Endothelial cell of umbilical vein (primary cell): Measurements from ENCODE around the gene FREM3.

Experiments used
- CTCF ChIP-seq, 2 donors: IDR thresholded peaks; 1 replicate in 1 of 2; 2 replicates in 1 of 2; pipeline ENCODE4 v1.5.1; 2011; ENCODE audit warnings: low read length in 2 of 2, mild to moderate bottlenecking in 2 of 2, moderate library complexity in 2 of 2, control low read depth in 1 of 2, inconsistent platforms in 1 of 2, low read depth in 1 of 2; ENCODE audit not compliant: insufficient read depth in 1 of 2; ENCODE audit errors: extremely low read depth in 1 of 2
- EZH2 ChIP-seq: IDR thresholded peaks from 2 replicates; pipeline ENCODE4 v1.6.1; 2012; ENCODE audit warnings: borderline replicate concordance, low read depth, mild to moderate bottlenecking, moderate library complexity, low read length, inconsistent platforms; ENCODE audit not compliant: severe bottlenecking
- FOS ChIP-seq: IDR thresholded peaks from 2 replicates; pipeline ENCODE4 v1.6.1; 2011; ENCODE audit warnings: mild to moderate bottlenecking, low read length, moderate library complexity, borderline replicate concordance; ENCODE audit not compliant: insufficient read depth
- JUN ChIP-seq: IDR thresholded peaks from 2 replicates; pipeline ENCODE4 v1.6.1; 2011; ENCODE audit warnings: borderline replicate concordance, low read depth; ENCODE audit not compliant: insufficient read length, insufficient read depth
- POLR2AphosphoS5 ChIP-seq: IDR thresholded peaks from 2 replicates; pipeline ENCODE4 v1.6.1; 2012; ENCODE audit warnings: low read depth, mild to moderate bottlenecking, control low read depth, low read length, moderate library complexity; ENCODE audit not compliant: insufficient read depth

GRCh38 chr4:143667461-143667860, 33.0 kb downstream of the FREM3 start:
- no peak for TF ChIP-seq CTCF (IDR thresholded peaks at IDR 0.05; ENCODE audit: extremely low read depth in 1 of 2, insufficient read depth in 1 of 2, low read depth in 1 of 2, low read length in 2 of 2)
- peak; percentile 24 for TF ChIP-seq JUN
- no peak for TF ChIP-seq POLR2AphosphoS5
- no peak for TF ChIP-seq FOS
- TF ChIP-seq EZH2: no peak
